ENCODE data around the gene CACNA2D1.

- TF ChIP-seq TCF7L2 (IDR thresholded peaks at IDR 0.05; ENCODE audit: low read depth, low read length) (no peak), SIN3A (IDR thresholded peaks at IDR 0.05; ENCODE audit: borderline replicate concordance, insufficient read depth, low read depth, low read length) (no peak), REST (IDR thresholded peaks at IDR 0.05; ENCODE audit: insufficient read depth in 1 of 2, low read depth in 2 of 2, low read length in 1 of 2) (no peak), POLR2AphosphoS5 (IDR thresholded peaks at IDR 0.05; ENCODE audit: low read depth, low read length) (no peak)
- TF ChIP-seq, protein P1, sequence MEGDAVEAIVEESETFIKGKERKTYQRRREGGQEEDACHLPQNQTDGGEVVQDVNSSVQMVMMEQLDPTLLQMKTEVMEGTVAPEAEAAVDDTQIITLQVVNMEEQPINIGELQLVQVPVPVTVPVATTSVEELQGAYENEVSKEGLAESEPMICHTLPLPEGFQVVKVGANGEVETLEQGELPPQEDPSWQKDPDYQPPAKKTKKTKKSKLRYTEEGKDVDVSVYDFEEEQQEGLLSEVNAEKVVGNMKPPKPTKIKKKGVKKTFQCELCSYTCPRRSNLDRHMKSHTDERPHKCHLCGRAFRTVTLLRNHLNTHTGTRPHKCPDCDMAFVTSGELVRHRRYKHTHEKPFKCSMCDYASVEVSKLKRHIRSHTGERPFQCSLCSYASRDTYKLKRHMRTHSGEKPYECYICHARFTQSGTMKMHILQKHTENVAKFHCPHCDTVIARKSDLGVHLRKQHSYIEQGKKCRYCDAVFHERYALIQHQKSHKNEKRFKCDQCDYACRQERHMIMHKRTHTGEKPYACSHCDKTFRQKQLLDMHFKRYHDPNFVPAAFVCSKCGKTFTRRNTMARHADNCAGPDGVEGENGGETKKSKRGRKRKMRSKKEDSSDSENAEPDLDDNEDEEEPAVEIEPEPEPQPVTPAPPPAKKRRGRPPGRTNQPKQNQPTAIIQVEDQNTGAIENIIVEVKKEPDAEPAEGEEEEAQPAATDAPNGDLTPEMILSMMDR (IDR thresholded peaks at IDR 0.05): no peak
These were observed 47.2 kb downstream of the CACNA2D1 start for GRCh38 chr7:82396343-82396742.
